Brain microvascular endothelial cell (primary cell): ENCODE results near the gene HIF3A.

Experiments
- DNase-seq: peaks from one replicate; pipeline ENCODE4 v3.0.0-alpha.2; 2020
- H3K27ac ChIP-seq: fragments of 250-450 bp; sonication (Bioruptor Pico); 2 replicates; pipeline ENCODE4 v1.5.1; 2020; ENCODE audit warnings: mild to moderate bottlenecking, moderate library complexity
- H3K27me3 ChIP-seq: fragments of 250-450 bp; sonication (Bioruptor Pico); replicated peaks from 2 replicates; pipeline ENCODE4 v1.5.1; 2020; ENCODE audit warnings: mild to moderate bottlenecking
- H3K36me3 ChIP-seq: fragments of 250-450 bp; sonication (Bioruptor Pico); replicated peaks from 2 replicates; pipeline ENCODE4 v1.5.1; 2020; ENCODE audit warnings: mild to moderate bottlenecking
- H3K4me3 ChIP-seq: 2 replicates; pipeline ENCODE4 v1.5.1; 2011; ENCODE audit warnings: low read depth, mild to moderate bottlenecking, control low read depth, low read length, moderate library complexity
- CTCF ChIP-seq: IDR thresholded peaks from 2 replicates; pipeline ENCODE4 v1.5.1; 2011; ENCODE audit warnings: low read depth, mild to moderate bottlenecking, moderate library complexity, low read length, control low read depth, inconsistent platforms; ENCODE audit errors: missing control alignments
- in situ Hi-C: cut with HindIII; loops from 2 replicates; pipeline ENCODE4 v1.10.0; 2017; ENCODE audit warnings: low sequenced_read_pairs, low pct_ligation_motif_present

Gene HIF3A

GRCh38 chr19:46298479-46299003, 1.7 kb downstream of the HIF3A start:
- TF ChIP-seq CTCF, result no peak

GRCh38 chr19:46299004-46299509, 2.2 kb downstream of the HIF3A start:
- no peak overlapping the region for H3K27ac ChIP-seq
- peak; percentile 83 for DNase-seq
- in situ Hi-C loops, result no loop called here

More at GRCh38 chr19:46298479-46299003, 1.7 kb downstream of the HIF3A start:
- no peak for DNase-seq
- H3K4me3 ChIP-seq, result peak overlapping the region; percentile 20
- H3K36me3 ChIP-seq, result no peaks in the 10 kb centered on the region
- no peak overlapping the region for H3K27ac ChIP-seq
- in situ Hi-C loops, result no loop called here
- H3K27me3 ChIP-seq, result no peaks in the 10 kb centered on the region

GRCh38 chr19:46299695-46300094, 2.9 kb downstream of the HIF3A start:
- Histone ChIP-seq H3K4me3 (no peak overlapping the region), H3K27me3 (no peaks in the 10 kb centered on the region), H3K36me3 (no peaks in the 10 kb centered on the region), H3K27ac (no peak overlapping the region)
- TF ChIP-seq CTCF, result no peak
- in situ Hi-C loops, result no loop called here
- DNase-seq, result no peak

More at GRCh38 chr19:46299004-46299509, 2.2 kb downstream of the HIF3A start:
- Histone ChIP-seq H3K27me3 (no peaks in the 10 kb centered on the region), H3K4me3 (peak overlapping the region; percentile 5), H3K36me3 (no peaks in the 10 kb centered on the region)
- no peak for TF ChIP-seq CTCF

GRCh38 chr19:46303322-46303690, 6.5 kb downstream of the HIF3A start:
- Histone ChIP-seq H3K36me3 (no peaks in the 10 kb centered on the region), H3K4me3 (peak overlapping the region; percentile 47), H3K27me3 (no peaks in the 10 kb centered on the region), H3K27ac (peak overlapping the region; percentile 37)
- in situ Hi-C loops, result no loop called here
- no peak for TF ChIP-seq CTCF
- no peak for DNase-seq

- TF ChIP-seq CTCF, result no peak
- no peaks in the 10 kb centered on the region for H3K27me3 ChIP-seq
- no peaks in the 10 kb centered on the region for H3K36me3 ChIP-seq
- H3K4me3 ChIP-seq, result peak overlapping the region; percentile 47
- DNase-seq, result peak; percentile 85
- in situ Hi-C loops, result no loop called here
- H3K27ac ChIP-seq, result peak overlapping the region; percentile 37
Observed at GRCh38 chr19:46303691-46304397, 7.0 kb downstream of the HIF3A start.
